Dermis microvascular lymphatic vessel endothelial cell (primary cell): Measurements from ENCODE around the gene SLC6A9. TPM values are rescaled to one million over a fixed set of nuclear protein-coding genes. Genes with fewer than 3 reads are reported as not detected.

Experiments
- DNase-seq, 2 donors: peaks; one replicate each; pipeline versions ENCODE4 v3.0.0 to v3.0.0-alpha.2; 2010; ENCODE audit warnings: low read depth in 2 of 2
- total RNA-seq: library from RNA; depleted of rRNA; stranded (reverse); fragments of >200 nt; gene quantifications from 2 replicates; pipeline ENCODE4 v1.2.1, GENCODE V29; 2014

SLC6A9 gene
- total RNA-seq, 1 donor from 2014 or later = 0.13 TPM

DNA sequence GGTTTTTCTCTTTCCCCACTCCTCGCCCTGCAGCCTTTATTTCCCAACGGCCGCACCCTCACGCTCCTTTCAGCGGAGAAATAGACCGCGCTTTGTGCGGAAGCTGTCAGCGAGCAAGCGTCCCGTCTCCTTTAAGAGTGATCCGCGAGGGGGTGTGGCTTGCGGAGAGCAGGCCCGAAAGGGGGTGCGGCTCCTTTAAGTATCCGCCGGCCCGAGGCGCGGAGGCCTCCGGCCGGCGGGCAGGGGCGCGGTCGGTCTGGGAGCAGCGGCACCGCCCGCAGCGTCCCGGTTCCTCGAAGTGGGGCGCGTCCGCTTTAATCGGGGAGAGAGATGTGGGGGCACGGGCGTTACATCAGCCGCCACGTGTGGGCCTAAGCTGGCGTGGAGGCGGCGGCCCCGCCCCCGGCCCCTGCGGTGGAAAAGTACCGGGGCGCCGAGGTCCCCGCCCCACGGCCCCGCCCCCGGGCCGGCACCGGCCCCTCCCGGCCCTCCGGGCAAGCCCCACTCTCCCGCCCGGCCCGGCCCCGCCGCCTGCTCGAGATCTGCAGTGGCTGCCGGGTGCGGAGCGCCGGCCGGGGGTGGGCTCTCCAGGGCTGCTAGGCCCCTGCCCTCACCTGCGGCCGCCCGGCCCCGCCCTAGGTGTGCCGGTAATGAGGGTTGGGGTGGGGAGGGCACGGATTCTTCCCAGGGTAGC is 1.2 kb downstream of the SLC6A9 start:
- peak in 1 of 2 donors; percentile 86 for DNase-seq

DNA sequence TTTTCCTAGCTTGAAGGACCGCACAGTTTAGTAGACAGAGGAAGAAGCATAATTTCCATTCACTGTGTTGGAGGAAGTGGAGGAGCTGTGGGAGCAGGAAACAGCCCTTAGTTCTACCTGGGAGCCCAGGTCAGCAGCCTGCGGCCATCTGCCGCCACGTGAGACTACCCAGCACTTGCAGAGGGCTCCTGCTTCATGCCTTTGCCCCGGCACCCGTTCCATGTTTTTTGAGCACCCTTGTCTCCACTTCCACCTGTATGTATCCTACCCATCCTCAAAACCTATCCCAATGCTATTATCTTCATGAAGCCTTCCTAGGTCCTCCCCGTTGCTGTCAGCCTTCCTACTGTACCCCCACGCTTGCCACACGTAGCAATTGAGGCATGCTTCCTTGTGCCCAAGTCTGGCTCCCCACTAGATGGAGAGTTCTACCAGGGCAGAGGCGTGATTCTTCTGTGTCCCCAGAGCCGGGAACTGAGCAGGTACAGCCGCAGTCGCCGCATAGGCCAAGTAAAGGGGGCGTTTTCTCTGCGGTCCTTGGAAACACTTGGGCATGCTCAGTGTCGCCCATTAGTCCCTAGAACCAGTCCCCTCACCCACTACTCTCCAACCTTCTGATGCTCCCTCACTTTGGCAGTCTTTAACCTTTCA is 1.9 kb downstream of the SLC6A9 start:
- no peak for DNase-seq

DNA sequence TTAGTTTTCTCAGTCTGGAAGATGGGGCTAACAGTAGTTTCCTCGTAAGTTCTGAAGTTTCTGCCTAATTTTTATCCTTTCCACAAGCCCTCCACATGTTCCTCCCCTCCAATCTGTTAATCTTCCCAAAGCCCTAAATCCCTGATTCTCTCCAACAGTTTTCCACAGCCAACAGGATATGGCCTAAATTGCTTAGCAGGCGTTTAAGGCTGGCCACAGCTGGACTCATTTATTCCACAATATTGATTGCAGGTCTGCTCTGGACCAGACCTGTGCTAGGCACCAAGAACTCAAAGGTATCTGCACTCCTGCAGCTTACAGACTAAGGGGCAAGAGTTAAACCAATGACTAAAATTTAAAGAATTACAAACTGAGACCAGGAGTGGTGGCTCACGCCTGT is 3.9 kb downstream of the SLC6A9 start:
- DNase-seq = no peak

DNA sequence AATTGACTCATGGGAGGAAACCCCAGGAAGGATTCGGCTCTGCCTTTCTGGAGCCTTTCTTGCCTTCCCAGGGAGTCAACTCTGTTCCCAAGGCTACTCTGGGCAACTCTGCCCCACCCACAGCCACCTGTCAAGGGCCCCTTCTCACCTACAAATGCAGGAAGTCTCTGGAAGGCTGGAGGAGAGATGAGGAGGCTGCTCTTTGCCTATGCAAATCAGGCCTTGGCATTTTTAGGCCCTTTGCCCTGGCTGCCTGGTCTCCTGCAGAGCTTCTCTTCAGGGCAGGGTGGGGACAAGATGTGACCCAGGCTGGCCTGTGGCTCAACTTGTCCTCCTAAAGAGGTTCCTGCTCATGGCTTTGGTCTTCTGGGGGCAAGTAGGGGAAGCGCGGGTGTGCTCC is 5.4 kb downstream of the SLC6A9 start:
- no peak for DNase-seq

DNA sequence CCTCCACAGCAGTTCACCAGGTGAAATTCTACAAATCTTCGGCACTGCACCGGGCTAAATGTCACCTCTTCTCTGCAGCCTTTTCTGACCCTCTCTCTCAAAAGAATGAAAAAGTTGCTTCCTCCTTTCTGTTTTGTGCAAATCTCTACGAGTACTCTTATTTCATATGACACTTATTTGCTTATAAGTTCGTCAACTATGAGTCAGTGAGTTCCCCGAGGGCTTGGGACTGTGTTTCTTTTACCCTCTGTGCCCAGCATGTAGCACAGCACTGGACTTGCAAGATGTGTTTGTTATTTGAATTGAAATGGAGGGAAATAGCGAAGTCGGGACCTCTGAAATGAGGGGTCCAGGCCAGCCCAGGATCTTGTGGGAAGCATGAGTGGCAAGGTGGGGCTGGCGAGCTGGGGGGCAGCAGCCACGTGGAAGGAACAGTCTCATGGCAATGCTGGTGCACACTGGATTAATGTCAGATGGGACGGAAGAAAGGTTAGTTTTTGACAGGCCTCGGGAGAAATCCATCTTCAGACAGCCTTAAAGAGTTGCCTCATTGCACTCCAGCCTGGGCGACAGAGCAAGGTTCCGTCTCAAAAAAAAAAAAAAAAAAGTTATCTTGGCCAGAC is 6.2 kb downstream of the SLC6A9 start:
- no peak for DNase-seq

DNA sequence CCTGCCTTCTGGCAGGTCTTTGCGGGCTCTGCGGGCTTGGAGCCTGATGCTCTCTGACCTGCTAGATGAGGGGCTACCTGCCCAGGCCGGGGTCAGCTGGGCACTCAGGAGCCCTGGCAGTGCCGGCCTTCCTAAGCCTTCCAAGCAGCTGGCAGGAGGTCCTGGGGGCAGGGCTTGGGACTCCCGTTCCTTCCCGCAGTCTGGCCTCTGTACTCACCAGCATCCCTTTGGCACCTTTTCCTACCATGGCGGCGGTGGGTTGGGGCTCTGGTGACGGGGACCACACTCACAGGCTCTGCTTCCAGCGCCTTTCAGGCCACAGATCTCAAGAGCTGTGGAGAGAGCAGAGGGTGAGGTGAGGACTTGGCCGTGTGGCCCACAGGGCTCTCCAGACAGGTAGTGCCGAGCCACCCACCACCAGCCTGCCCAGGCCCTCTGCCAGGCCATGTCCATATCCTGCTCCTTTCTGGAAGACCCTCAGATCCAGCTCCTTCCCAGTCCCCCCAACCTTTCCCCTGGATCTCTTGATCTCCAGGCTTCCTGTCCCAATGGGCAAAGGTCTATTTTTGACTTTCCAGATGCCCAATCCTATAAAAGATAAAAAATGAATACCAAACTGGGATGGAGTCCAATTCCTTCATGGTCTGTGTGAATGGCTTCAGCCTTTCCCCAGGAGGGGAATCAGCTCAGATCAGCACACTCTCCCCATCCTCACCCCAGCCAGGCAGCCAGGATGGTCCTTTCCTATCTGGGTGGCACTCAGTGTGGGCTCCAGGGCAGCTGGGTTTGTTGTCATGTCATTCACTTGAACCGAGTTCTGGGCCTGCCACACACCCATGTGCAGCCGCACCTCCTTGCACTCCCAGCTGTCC is 7.0 kb downstream of the SLC6A9 start:
- DNase-seq = no peak

DNA sequence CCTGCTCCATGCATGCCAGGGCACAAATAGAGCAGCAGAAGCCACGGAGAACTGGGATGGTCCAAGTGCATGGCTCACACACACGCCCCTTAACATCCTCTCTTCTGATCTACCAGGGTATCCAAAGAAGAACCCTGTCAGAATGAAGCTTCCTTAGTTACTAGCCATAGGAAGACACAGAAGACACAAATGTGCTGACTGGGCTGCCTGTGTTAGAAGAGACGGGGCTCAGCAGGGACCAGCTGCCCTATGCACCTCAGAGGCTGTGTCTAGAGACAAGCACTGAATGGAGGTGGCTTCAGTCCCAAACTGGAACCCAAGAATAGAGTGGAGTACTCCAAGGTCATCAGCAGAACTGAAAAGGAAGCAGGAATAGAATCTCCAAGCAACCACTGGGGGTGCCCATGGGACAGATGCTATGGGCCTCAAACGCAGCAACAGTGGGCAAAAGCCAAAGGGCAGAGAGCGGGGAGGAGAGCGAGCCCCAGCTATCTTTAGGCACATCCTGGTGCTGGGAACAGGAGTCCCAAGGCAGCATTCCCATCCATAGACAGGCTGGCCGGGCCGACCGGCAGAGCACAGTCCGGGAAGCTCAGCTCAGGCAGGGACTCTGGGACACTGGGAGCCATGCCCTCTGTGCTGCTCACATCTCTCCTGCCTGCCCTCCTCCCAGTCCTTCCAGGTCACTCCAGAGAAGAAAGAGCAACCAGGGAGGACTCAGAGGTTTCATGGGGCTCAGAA is 9.5 kb downstream of the SLC6A9 start:
- no peak for DNase-seq

DNA sequence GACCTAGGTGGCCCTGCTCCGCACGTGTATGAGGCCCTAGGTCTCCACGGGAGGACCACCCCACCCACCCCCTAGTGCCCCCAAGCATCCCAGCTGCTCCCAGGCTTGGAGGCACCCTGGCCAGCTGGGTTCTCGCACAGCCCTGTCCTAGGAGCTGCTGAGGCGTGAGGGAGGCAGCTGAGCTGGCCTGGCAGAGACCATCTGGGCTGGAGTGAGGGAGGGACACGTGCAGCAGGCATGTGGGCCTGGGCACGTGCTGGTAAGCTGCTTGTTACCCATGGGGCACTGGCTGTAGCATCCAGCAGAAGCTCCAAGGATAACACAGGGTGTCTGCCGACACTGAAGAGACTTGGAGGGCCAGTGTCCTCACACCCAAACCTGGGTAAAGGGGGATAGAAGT is 10.1 kb downstream of the SLC6A9 start:
- DNase-seq = no peak

DNA sequence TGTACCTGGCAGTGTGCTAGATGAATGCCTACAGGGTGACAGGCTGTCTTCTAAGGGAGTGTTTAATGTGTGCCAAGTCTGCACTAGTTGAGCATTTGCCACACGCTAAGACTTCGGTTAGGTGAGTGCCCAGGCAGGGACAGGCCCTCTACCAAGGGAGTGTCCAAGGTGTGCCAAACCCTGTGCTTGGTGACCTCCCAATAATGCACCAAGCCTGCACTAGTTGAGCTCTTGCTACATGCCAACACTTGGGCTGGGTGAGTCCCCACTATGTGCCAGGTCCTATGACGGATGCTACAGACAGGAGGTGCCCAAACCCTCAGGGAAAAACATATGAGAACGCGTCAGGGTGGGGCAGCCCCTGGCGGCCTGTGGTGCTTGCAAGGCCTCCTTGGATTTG is 10.8 kb downstream of the SLC6A9 start:
- no peak for DNase-seq

DNA sequence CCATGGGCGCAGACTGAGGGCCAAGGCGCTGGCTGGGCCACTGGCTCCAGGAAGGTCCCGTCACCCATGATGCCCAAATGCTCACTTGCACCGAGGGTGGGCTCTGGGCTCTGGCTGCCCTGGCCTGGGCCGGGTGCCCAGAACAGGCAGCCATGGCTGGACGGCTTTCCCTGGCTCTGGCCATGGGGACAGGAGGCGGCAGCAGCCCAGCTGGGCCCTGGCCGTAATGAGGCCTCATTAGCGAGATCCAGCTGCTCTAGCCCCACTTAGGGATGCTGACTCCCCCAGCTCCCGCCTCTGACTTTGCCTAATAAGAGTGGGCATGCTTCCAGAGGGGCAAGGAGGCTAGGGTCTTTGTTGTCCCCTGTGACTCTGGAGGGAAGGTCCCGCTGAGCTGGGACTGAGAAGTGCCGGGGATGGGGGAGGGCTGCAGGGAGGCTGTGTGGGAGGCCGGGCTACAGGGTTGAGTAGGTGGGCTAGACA is 11.8 kb downstream of the SLC6A9 start:
- DNase-seq = no peak

DNA sequence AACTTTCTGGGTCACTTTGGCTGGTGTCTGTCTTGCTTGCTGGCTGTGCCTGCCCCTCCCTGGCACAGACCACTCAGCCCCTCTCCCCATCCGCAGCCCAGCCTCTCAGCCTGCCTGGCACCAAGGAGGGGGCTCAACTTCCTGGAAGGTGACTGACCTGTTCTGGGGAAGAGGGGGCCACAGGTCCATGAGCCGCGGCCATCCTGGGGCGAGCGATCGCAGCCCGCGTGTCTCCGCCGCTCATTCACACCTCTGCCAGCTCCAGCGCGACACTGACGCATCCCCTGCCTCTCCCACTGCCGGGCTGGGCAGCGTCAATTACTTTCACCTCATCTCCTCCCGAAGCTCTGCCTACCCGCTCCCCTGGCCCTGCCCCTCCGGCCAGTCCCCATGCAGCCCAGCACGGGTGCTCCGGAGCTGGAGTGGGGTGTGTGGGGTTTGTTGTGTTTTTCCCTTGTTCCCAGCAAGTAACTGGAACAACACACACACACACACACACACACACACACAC is 14.3 kb downstream of the SLC6A9 start:
- no peak for DNase-seq

DNA sequence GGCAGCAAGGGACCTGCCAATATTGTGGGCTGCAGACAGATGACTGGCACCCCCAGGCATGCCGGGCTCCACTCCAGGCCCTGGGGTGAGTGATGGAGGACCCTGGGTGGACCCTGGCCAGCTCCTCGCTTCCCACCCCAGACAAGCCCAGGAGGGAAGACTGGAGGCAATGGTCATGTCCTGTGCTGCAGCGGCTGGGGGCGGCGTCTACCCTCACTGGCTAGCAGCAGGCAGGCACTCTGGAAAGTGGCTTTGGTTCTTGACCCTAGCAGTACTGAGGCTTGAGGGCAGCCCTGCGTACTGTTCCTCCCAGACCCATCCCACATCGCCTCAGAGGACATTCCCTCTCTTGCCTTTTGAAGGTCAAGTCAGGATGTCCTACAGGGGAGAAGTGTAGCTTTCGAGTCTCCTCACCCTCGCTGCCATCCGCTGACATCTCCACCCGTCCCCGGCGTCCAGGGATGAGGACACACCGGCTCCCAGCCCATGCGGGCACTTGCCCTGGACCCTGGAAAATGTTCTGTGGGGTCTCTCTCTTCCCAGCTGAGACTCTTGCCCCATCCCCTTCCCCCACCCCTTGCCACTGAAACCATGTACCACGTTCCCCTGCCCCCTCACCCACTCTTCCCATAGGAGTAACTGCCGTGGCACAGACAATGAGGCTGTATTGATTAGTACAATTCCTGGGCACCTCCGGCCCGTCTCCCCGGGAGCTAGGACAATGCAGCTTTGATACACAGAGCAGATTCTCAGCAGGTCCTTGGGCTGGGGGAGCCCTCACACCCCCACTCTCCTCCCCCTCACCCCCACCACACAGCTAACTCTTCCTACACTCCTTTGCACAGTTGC is 15.0 kb downstream of the SLC6A9 start:
- DNase-seq = no peak

DNA sequence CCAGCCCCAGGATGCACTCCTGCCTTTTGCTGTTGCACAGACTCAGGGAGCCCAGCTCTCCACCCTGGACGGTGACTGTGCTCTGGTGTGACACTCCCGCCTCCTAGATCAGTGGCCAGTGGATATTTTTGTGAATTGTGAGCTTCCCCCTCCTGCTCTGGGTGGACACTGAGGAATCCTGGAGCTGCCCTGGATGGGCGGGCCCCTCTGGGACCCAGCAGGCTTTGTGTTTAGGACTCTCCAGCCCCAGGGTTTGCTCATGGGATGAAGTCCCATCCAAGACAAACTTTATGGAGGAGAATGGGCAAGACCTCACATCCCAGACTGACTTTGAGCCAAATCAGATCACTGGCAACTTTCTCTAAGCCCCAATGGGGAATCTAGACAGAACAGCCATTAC is 16.1 kb downstream of the SLC6A9 start:
- no peak for DNase-seq

DNA sequence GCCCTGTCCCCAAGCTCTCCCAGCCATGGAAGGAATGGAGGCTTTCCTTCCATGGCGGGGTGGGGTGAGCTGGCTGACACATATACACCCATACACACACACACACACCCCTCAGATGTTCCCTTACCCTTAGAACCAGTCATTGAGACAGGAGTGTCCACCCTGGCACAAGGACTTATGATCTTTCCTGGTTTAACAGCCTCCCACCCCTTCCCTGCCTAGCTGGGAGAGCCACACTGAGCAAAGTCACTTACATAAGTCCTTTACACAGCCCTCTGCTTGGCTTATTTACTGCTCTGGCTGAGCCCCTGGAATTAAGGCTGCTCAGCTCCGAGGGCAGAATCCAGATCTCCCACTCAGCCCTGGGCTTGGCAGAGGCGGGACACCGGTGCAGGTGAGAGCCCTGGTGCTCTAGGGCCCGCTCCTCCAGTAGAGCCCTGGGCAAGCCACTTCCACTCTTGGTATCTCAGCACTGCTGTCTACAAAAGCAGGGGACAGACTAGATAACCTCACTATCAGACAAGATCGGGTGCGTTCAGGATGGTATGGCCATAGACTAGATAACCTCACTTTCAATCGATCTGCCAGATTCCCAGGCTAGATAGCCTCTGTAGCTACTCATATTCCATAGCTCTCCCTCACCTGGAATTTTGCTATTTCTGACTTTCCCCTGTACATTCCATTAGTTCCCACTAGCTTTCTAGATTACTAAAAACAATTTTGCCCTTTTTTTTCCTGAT is 16.7 kb downstream of the SLC6A9 start:
- no peak for DNase-seq

DNA sequence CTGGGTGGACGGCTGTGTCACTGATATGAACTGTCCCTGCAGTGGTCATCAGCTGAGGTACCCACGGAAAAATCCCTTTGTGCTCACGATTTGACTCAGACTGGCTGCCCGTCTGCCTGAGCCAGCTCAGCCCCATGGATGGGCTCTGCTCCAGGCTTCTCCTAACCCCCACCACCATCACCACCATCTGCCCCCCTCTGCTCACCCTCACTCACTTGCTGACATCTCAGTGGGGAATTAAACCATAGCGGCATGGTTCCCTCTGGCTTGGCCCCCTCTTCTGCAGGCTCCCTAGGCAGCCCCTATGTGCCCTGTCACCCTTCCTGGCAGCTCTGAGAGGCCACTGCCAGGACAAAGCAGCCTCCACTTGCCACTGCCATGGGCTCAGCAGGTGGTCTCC is 17.3 kb downstream of the SLC6A9 start:
- DNase-seq = no peak

DNA sequence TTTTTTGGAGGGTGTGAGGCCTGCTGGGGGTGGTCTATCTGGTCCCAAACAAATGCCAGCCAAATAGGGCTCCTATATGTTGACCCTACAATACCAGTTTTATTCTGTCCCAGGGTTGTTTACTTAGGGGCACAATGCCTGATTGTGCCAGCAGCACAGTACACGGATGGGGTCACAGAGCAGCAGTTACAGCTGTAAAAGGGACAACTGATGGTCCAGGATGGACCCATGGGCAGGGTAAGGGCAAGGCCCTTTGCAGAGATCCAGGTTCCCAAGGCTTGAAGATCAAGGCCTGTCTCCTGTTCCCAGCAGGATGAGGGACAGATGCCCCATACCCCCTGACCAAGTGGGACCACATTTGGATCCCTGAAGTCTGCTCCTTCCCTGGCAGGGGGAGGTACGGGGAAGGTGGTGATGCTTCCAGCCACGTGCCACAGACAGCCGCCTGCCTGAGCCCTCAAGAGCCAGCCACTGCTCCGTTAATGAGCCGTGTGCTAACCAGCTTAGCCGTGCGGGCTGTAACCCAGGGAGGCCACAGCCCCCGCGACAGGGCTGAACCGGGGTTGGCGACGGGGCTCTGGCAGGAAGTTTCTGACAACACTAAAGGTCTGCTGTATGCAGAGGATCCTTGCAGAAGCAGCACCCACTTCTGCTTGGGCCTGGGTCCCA is 18.2 kb downstream of the SLC6A9 start:
- DNase-seq = no peak

DNA sequence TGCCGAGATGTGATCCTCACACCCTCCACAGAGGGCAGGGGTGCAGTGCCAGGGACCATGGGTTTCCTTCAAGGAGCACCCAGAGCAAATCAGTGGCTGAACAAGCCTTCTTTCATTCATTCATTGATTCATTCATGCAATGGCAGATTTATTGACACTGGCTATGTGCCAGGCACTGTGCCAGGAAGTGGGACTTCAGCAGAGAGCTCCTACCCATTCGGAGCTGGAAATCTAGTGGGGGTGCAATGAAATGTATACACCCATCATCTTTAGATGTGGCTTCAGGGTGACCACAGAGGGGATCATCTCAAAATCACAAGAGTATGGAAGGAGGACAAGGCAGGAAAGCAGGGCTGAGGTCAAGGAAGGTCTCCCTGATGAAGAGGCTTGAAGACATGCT is 18.9 kb downstream of the SLC6A9 start:
- peak in 1 of 2 donors; percentile 23 for DNase-seq

DNA sequence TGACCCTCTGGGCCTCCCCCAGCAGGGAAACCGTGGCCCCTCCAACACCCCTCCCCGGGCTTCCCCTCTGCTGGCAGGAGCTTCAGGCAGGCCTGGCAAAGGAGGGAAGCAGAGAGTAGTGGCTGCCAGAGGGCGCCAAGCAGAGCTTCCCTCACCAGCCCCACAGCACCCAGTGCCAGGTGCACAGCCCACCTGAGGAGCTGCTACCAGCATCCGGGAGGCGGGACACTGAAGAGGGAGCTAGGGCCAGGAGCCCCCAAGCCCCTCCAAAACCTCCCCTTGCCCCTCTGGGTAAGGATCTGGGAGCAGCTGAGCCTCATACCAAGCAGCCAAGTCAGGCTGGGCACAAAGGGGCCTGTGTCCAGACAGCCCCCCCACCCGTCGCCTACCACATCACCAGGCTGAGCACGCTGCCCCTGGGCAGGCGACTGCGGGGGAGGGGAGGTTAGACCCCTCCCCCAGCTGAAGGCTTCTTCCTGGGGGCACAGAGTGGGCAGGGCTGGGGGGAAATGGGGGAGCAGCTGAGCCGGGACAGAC is 20.3 kb downstream of the SLC6A9 start:
- no peak for DNase-seq
